ENCODE data around the gene DLK2.

DNA sequence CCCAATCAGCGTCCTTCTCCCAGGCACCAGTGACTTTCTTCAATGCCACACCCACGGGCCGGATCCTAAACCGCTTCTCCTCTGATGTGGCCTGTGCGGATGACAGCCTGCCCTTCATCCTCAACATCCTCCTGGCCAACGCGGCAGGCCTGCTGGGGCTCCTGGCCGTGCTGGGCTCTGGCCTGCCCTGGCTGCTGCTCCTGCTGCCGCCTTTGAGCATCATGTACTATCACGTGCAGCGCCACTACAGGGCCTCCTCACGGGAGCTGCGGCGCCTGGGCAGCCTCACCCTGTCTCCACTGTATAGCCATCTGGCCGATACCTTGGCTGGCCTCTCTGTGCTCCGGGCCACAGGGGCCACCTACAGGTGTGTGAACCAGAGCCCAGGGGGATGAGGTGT lies 9.8 kb downstream of the DLK2 start:
- TF ChIP-seq, protein P1, sequence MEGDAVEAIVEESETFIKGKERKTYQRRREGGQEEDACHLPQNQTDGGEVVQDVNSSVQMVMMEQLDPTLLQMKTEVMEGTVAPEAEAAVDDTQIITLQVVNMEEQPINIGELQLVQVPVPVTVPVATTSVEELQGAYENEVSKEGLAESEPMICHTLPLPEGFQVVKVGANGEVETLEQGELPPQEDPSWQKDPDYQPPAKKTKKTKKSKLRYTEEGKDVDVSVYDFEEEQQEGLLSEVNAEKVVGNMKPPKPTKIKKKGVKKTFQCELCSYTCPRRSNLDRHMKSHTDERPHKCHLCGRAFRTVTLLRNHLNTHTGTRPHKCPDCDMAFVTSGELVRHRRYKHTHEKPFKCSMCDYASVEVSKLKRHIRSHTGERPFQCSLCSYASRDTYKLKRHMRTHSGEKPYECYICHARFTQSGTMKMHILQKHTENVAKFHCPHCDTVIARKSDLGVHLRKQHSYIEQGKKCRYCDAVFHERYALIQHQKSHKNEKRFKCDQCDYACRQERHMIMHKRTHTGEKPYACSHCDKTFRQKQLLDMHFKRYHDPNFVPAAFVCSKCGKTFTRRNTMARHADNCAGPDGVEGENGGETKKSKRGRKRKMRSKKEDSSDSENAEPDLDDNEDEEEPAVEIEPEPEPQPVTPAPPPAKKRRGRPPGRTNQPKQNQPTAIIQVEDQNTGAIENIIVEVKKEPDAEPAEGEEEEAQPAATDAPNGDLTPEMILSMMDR (IDR thresholded peaks at IDR 0.05), result no peak
- TF ChIP-seq TP53 (CRISPR knock-in tag; IDR thresholded peaks at IDR 0.05) (no peak), ZNF317 (CRISPR knock-in tag; IDR thresholded peaks at IDR 0.05; ENCODE audit: borderline replicate concordance, low read depth) (no peak), ZNF423 (CRISPR knock-in tag; IDR thresholded peaks at IDR 0.05) (no peak)
- TF ChIP-seq, protein P2, sequence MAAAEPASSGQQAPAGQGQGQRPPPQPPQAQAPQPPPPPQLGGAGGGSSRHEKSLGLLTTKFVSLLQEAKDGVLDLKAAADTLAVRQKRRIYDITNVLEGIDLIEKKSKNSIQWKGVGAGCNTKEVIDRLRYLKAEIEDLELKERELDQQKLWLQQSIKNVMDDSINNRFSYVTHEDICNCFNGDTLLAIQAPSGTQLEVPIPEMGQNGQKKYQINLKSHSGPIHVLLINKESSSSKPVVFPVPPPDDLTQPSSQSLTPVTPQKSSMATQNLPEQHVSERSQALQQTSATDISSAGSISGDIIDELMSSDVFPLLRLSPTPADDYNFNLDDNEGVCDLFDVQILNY (CRISPR knock-in tag; IDR thresholded peaks at IDR 0.05), result no peak
- TF ChIP-seq, protein P3, sequence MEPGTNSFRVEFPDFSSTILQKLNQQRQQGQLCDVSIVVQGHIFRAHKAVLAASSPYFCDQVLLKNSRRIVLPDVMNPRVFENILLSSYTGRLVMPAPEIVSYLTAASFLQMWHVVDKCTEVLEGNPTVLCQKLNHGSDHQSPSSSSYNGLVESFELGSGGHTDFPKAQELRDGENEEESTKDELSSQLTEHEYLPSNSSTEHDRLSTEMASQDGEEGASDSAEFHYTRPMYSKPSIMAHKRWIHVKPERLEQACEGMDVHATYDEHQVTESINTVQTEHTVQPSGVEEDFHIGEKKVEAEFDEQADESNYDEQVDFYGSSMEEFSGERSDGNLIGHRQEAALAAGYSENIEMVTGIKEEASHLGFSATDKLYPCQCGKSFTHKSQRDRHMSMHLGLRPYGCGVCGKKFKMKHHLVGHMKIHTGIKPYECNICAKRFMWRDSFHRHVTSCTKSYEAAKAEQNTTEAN (CRISPR knock-in tag; IDR thresholded peaks at IDR 0.05), result no peak

Measured in WTC11 (cell line).